ENCODE data around the gene RBM46.
"Not testable (repeated sequence)": the region's sequence is repeated elsewhere in the genome, so short reads cannot be mapped to it uniquely, and the experiment has no call there.

Gene RBM46

GRCh38 chr4:154838155-154838554 lies 57.1 kb downstream of the RBM46 start:
- DNase-seq: no peak

GRCh38 chr4:154838694-154839093 lies 57.6 kb downstream of the RBM46 start:
- no peak for DNase-seq

GRCh38 chr4:154854362-154854761 lies 73.3 kb downstream of the RBM46 start:
- no peak for DNase-seq

GRCh38 chr4:154858166-154858565 lies 77.1 kb downstream of the RBM46 start:
- DNase-seq: no peak

GRCh38 chr4:154868414-154869194 lies 87.5 kb downstream of the RBM46 start:
- no peak for DNase-seq

GRCh38 chr4:154869301-154869700 lies 88.2 kb downstream of the RBM46 start:
- DNase-seq: no peak

GRCh38 chr4:154872198-154872597 lies 91.1 kb downstream of the RBM46 start:
- DNase-seq: no peak

GRCh38 chr4:154874049-154874448 lies 93.0 kb downstream of the RBM46 start:
- DNase-seq: not testable (repeated sequence)

- no peak for DNase-seq
Measured at GRCh38 chr4:154877110-154877760, 96.2 kb downstream of the RBM46 start.
